ENCODE results near the gene HERPUD1.

GRCh38 chr16:56919099-56919800 lies 12.7 kb upstream of the HERPUD1 start:
- TF ChIP-seq CTCF (IDR thresholded peaks at IDR 0.05; ENCODE audit: borderline replicate concordance, extremely low read depth, low read length, poor library complexity, severe bottlenecking) (no peak), EZH2 (IDR thresholded peaks at IDR 0.05; ENCODE audit: borderline replicate concordance, low read depth, low read length, severe bottlenecking) (no peak)
